ENCODE measurements around the gene CHAT. TPM values are rescaled to one million over a fixed set of nuclear protein-coding genes. Genes with fewer than 3 reads are reported as not detected.

The CHAT gene
- total RNA-seq, 1 donor from 2014 or later: not detected

- intact Hi-C loops (cut with micrococcal nuclease): no loop called here
Observed at GRCh38 chr10:49605939-49606509, 7.8 kb upstream of the CHAT start.

GRCh38 chr10:49606981-49607535, 6.8 kb upstream of the CHAT start:
- peak; percentile 70 for DNase-seq
- Histone ChIP-seq H3K4me1 (peaks cover 35% of the 10 kb centered on the region), H3K27ac (replicated peaks) (no peak overlapping the region), H3K36me3 (no peaks in the 10 kb centered on the region), H3K27me3 (ENCODE audit: low read depth) (peaks cover 96% of the 10 kb centered on the region), H3K4me3 (no peak overlapping the region), H3K9me3 (replicated peaks) (no peaks in the 10 kb centered on the region)
- TF ChIP-seq CTCF (IDR thresholded peaks at IDR 0.05; ENCODE audit: borderline replicate concordance): no peak
- intact Hi-C loops (cut with micrococcal nuclease): no loop called here

More at GRCh38 chr10:49605939-49606509, 7.8 kb upstream of the CHAT start:
- Histone ChIP-seq H3K27ac (replicated peaks) (no peak overlapping the region), H3K4me3 (no peak overlapping the region), H3K4me1 (peaks cover 25% of the 10 kb centered on the region), H3K9me3 (replicated peaks) (no peaks in the 10 kb centered on the region), H3K36me3 (no peaks in the 10 kb centered on the region), H3K27me3 (ENCODE audit: low read depth) (peaks cover 96% of the 10 kb centered on the region)
- no peak for TF ChIP-seq CTCF (IDR thresholded peaks at IDR 0.05; ENCODE audit: borderline replicate concordance)
- no peak for DNase-seq

- intact Hi-C loops (cut with micrococcal nuclease): no loop called here
- Histone ChIP-seq H3K9me3 (replicated peaks) (no peaks in the 10 kb centered on the region), H3K36me3 (no peaks in the 10 kb centered on the region), H3K4me1 (peaks cover 36% of the 10 kb centered on the region), H3K27ac (replicated peaks) (no peak overlapping the region), H3K4me3 (no peak overlapping the region), H3K27me3 (ENCODE audit: low read depth) (peaks cover 96% of the 10 kb centered on the region)
- no peak for TF ChIP-seq CTCF (IDR thresholded peaks at IDR 0.05; ENCODE audit: borderline replicate concordance)
- DNase-seq: no peak
Observed at GRCh38 chr10:49608166-49609005, 5.5 kb upstream of the CHAT start.

- no peak for DNase-seq
- H3K36me3 ChIP-seq: no peaks in the 10 kb centered on the region
- H3K27ac ChIP-seq (replicated peaks): no peak overlapping the region
- TF ChIP-seq CTCF (IDR thresholded peaks at IDR 0.05; ENCODE audit: borderline replicate concordance): no peak
- H3K27me3 ChIP-seq (ENCODE audit: low read depth): peaks cover 96% of the 10 kb centered on the region
- H3K4me1 ChIP-seq: peaks cover 36% of the 10 kb centered on the region
- no peak overlapping the region for H3K4me3 ChIP-seq
- H3K9me3 ChIP-seq (replicated peaks): no peaks in the 10 kb centered on the region
- intact Hi-C loops (cut with micrococcal nuclease): no loop called here
Observed at GRCh38 chr10:49609006-49609282, 4.9 kb upstream of the CHAT start.

GRCh38 chr10:49609283-49610113, 4.3 kb upstream of the CHAT start:
- TF ChIP-seq CTCF (IDR thresholded peaks at IDR 0.05; ENCODE audit: borderline replicate concordance): no peak
- Histone ChIP-seq H3K36me3 (no peaks in the 10 kb centered on the region), H3K4me3 (peak overlapping the region; percentile 38), H3K27ac (replicated peaks) (no peak overlapping the region), H3K9me3 (replicated peaks) (no peaks in the 10 kb centered on the region), H3K4me1 (peaks cover 36% of the 10 kb centered on the region), H3K27me3 (ENCODE audit: low read depth) (peaks cover 96% of the 10 kb centered on the region)
- intact Hi-C loops (cut with micrococcal nuclease): no loop called here
- no peak for DNase-seq

All from left ventricle myocardium inferior (tissue), 1 donor.